RCC 7860 (cell line): Measurements from ENCODE around the gene PGA5.

Experiments used
- DNase-seq: peaks from one replicate; pipeline ENCODE4 v3.0.0-alpha.2; 2015; ENCODE audit warnings: low spot score
- FAIRE-seq: peaks from 2 replicates; lab custom pipeline; 2012; peaks lifted over from hg19 to GRCh38; lab: Jason Lieb, UNC

Gene PGA5

GRCh38 chr11:61264795-61265194 is 23.8 kb downstream of the PGA5 start:
- DNase-seq (no peak), FAIRE-seq (no peak)

GRCh38 chr11:61265357-61265756 is 24.4 kb downstream of the PGA5 start:
- no peak for DNase-seq
- no peak for FAIRE-seq

DNA sequence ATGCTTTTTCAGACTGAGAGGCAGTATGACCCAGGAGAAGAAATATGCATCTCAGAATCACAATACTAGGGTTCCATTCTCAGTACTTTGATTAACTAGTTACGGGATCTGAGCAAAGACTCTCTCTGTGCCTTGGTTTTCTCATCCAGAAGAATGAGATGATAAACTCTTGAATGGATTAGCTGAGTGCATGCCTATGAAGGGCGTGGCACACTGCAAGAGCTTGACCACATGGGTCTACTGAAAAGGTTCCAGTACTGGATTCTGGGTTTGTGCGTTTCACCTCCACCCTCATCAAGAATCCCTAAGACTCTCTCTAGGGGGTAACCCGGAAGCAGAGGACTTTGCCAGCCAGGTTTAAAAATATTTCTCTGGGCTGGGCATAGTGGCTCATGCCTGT is 25.6 kb downstream of the PGA5 start:
- no peak for FAIRE-seq
- no peak for DNase-seq

DNA sequence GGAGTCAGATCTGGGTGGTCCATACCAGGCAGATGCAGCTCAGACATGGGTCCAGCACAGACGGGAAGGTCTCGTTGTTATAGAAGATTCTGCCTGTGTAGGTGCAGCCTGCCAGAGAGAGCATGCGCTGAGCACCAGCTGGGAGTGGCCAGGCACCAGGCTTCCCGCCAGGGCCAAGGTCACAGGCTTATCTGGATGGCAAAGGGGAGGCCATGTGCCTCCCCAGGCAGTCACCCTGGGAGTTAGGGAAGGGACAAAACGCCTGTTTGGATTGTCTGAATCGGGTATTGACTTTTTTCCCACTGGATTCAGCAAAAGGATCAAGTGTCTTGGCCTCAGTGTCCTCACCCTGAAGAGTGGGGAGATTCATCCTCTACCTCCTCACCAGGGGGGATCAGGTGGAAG is 26.5 kb downstream of the PGA5 start:
- FAIRE-seq = no peak
- DNase-seq = no peak

- DNase-seq (no peak), FAIRE-seq (no peak)
Measured at GRCh38 chr11:61268588-61269250, 27.7 kb downstream of the PGA5 start.

- DNase-seq (no peak), FAIRE-seq (no peak)
Measured at GRCh38 chr11:61270354-61271076, 29.5 kb downstream of the PGA5 start.

- FAIRE-seq = no peak
- no peak for DNase-seq
Measured at GRCh38 chr11:61272731-61273130, 31.8 kb downstream of the PGA5 start.

- DNase-seq (no peak), FAIRE-seq (no peak)
Measured at GRCh38 chr11:61273178-61274078, 32.5 kb downstream of the PGA5 start.

DNA sequence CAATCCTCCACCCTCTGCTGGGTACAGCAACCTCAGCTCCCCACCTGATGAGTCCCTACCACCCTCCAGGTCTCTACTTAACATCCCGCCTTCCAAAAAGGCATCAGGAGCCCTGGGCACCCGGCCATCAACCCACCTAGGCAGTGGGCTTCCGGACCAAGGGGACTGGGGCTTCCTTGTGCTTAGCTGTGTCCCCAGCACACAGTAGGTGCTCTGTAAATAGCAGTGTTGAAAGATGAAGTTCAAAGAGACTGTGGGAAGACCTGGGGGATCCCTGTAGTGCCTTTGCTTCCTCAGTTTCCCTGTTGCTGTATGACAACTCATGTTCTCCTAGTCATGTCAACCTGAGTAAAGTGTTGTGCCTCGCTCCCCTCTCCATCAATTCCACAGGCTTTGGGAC is 33.1 kb downstream of the PGA5 start:
- DNase-seq (no peak), FAIRE-seq (no peak)

DNA sequence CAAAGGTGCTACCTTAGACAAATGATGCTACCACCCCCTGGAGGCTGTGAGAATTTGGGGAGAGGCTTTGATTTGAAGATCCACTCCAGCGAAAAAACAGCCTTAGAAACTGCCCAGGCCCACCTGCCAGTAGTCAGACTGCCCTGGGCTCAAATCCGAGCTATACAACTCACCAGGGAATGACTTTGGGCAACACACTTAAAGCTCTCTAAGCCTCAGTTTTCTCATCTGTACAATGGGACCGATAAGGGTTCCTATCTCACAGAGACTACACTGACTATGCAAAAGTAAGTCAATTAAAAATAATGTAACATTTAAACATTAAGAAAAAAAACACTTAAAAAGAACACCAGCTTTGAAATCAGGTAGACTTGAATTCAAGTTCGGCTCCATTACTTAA is 34.2 kb downstream of the PGA5 start:
- FAIRE-seq (no peak), DNase-seq (no peak)

DNA sequence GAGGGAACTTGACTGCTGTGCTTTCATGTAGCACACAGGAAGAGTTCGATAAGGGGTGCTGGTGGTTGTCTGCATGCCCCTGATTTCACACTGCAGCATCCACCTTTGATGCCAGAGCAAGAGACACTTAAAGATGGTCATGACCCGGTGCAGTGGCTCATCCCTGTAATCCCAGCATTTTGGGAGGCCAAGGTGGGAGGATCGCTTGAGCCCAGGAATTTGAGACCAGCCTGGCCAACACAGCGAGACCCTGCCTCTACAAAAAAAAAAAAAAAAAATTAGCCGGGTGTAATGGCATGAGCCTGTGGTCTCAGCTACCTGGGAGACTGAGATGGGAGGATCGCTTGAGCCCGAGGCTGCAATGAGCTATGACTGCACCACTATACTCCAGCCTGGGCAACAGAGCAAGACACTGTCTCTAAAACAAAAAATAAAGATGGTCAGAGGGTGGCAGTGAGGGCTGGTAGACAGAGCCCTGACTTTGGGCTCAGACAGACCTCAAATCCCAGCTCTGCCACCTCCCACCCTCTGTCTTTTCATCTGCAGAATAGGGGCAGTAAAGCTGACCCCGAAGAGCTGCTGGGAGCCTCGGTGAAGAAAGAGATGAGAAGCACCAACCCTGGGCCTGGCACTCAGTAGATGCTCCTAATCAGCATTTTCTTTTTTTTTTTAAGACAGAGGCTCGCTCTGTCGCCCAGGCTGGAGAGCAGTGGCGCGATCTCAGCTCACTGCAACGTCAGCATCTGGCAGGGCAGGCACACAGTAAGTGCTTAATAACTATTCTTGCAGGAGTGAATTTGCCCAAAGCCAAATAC is 36.4 kb downstream of the PGA5 start:
- no peak for FAIRE-seq
- no peak for DNase-seq

GRCh38 chr11:61278001-61278470 is 37.1 kb downstream of the PGA5 start:
- FAIRE-seq = no peak
- DNase-seq = no peak

- FAIRE-seq (no peak), DNase-seq (no peak)
Measured at GRCh38 chr11:61279934-61280659, 39.1 kb downstream of the PGA5 start.

GRCh38 chr11:61280883-61281580 is 40.1 kb downstream of the PGA5 start:
- FAIRE-seq = no peak

GRCh38 chr11:61281581-61282250 is 40.7 kb downstream of the PGA5 start:
- FAIRE-seq (no peak), DNase-seq (no peak)

More at GRCh38 chr11:61280883-61281580, 40.1 kb downstream of the PGA5 start:
- no peak for DNase-seq

DNA sequence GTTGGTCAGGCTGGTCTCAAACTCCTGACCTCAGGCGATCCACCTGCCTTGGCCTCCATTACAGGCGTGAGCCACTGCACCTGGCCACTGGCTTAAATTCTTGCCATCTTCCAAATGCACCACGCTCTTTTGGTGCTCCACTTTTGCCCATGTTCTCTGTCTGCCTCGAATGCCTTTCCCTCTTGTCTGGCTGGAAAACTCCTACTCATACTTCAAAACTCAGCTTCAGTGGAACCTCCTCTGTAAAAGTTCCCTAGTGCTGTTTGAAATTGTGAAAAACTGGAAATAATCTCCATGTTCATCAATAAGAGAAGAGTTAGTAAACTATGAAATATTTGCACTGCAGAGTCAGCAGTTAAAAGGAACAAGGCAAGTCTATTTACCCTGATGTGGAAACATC is 42.6 kb downstream of the PGA5 start:
- DNase-seq (no peak), FAIRE-seq (no peak)

- no peak for FAIRE-seq
- DNase-seq = no peak
Measured at GRCh38 chr11:61287338-61287977, 46.5 kb downstream of the PGA5 start.
